H1 (cell line): ENCODE results near the gene DENND5B. TPM values are rescaled to one million over a fixed set of nuclear protein-coding genes. Genes with fewer than 3 reads are reported as not detected.

ENCODE experiments used
- ASH2L ChIP-seq: fragments of 200-600, 300-600 bp; sonication (generic); IDR thresholded peaks from one replicate; pipeline ENCODE4 v1.7.1; 2017; ENCODE audit warnings: low read length
- CBX8 ChIP-seq: fragments of 300-800, 300-1000 bp; sonication (generic); IDR thresholded peaks from 2 replicates; pipeline ENCODE4 v1.7.1; 2016; ENCODE audit warnings: low read depth, low read length, borderline replicate concordance
- EZH2 ChIP-seq: fragments of 200-600 bp; sonication (generic); IDR thresholded peaks from 2 replicates; pipeline ENCODE4 v1.7.1; 2012; ENCODE audit warnings: low read depth, mild to moderate bottlenecking, moderate library complexity, low read length, inconsistent platforms; ENCODE audit not compliant: severe bottlenecking
- HDAC2 ChIP-seq, 2 experiments: fragments of 300-600 bp in 1 of 2; sonication (generic) in 1 of 2; IDR thresholded peaks; 2 replicates each; pipeline ENCODE4 v1.6.1; 2011 to 2012; ENCODE audit warnings: low read depth in 2 of 2, low read length in 2 of 2, mild to moderate bottlenecking in 2 of 2, moderate library complexity in 2 of 2, borderline replicate concordance in 1 of 2, inconsistent platforms in 1 of 2
- HDAC6 ChIP-seq: IDR thresholded peaks from one replicate; pipeline ENCODE4 v1.7.1; 2012; ENCODE audit warnings: low read depth, mild to moderate bottlenecking, inconsistent platforms, low read length, moderate library complexity
- NANOG ChIP-seq: IDR thresholded peaks from 2 replicates; pipeline ENCODE4 v1.6.1; 2011; ENCODE audit warnings: low read length, low read depth, mild to moderate bottlenecking, inconsistent platforms; ENCODE audit not compliant: insufficient read depth, poor library complexity, severe bottlenecking
- RAD21 ChIP-seq, 2 experiments: IDR thresholded peaks in 1 of 2; conservative IDR thresholded peaks in 1 of 2; 2 replicates each; pipeline ENCODE4 v1.6.1; 2011; ENCODE audit warnings: low read depth in 2 of 2, low read length in 2 of 2, improper control_type of control experiment in 1 of 2, inconsistent platforms in 1 of 2, mild to moderate bottlenecking in 1 of 2, moderate library complexity in 1 of 2
- YY1 ChIP-seq: IDR thresholded peaks from 2 replicates; pipeline ENCODE4 v1.6.1; 2011; ENCODE audit warnings: low read depth, mild to moderate bottlenecking, low read length
- polyA plus RNA-seq, 7 experiments: library from polyadenylated mRNA; depleted of rRNA in 3 of 7; stranded (reverse) in 5 of 7; unstranded in 2 of 7; fragments of >200 nt in 5 of 7; fragments of 200-250 nt in 2 of 7; gene quantifications; 1 replicate in 5 of 7; 2 replicates in 1 of 7; 4 replicates in 1 of 7; pipeline versions ENCODE4 v1.2.1 to v1.2.3, GENCODE V29; 2011 to 2013; ENCODE audit warnings: missing spikeins in 2 of 7, mixed read lengths in 2 of 7
- total RNA-seq: library from RNA; stranded (reverse); fragmentation: NEBNext Ultra II Directional; extraction: Animal tissue kit (Norgen Biotek cat#: 25700); gene quantifications from 2 replicates; pipeline ENCODE4 v1.2.1, GENCODE V29; 2021
- TF ChIP-seq, protein P1 (sequence below): fragments of 300-600 bp; sonication (generic); IDR thresholded peaks from 2 replicates; pipeline ENCODE4 v1.7.1; 2012; ENCODE audit warnings: low read length, moderate library complexity, mild to moderate bottlenecking, inconsistent platforms; ENCODE audit not compliant: insufficient replicate concordance

DENND5B gene
- total and polyA plus RNA-seq, 2 of the 8 experiments (the other 6 are each of a cell fraction or from before 2014, with no cell fraction given) = 13.4 to 20.2 TPM

GRCh38 chr12:31342286-31342685, 248.7 kb downstream of the DENND5B start (continued):
- TF ChIP-seq, protein P1, sequence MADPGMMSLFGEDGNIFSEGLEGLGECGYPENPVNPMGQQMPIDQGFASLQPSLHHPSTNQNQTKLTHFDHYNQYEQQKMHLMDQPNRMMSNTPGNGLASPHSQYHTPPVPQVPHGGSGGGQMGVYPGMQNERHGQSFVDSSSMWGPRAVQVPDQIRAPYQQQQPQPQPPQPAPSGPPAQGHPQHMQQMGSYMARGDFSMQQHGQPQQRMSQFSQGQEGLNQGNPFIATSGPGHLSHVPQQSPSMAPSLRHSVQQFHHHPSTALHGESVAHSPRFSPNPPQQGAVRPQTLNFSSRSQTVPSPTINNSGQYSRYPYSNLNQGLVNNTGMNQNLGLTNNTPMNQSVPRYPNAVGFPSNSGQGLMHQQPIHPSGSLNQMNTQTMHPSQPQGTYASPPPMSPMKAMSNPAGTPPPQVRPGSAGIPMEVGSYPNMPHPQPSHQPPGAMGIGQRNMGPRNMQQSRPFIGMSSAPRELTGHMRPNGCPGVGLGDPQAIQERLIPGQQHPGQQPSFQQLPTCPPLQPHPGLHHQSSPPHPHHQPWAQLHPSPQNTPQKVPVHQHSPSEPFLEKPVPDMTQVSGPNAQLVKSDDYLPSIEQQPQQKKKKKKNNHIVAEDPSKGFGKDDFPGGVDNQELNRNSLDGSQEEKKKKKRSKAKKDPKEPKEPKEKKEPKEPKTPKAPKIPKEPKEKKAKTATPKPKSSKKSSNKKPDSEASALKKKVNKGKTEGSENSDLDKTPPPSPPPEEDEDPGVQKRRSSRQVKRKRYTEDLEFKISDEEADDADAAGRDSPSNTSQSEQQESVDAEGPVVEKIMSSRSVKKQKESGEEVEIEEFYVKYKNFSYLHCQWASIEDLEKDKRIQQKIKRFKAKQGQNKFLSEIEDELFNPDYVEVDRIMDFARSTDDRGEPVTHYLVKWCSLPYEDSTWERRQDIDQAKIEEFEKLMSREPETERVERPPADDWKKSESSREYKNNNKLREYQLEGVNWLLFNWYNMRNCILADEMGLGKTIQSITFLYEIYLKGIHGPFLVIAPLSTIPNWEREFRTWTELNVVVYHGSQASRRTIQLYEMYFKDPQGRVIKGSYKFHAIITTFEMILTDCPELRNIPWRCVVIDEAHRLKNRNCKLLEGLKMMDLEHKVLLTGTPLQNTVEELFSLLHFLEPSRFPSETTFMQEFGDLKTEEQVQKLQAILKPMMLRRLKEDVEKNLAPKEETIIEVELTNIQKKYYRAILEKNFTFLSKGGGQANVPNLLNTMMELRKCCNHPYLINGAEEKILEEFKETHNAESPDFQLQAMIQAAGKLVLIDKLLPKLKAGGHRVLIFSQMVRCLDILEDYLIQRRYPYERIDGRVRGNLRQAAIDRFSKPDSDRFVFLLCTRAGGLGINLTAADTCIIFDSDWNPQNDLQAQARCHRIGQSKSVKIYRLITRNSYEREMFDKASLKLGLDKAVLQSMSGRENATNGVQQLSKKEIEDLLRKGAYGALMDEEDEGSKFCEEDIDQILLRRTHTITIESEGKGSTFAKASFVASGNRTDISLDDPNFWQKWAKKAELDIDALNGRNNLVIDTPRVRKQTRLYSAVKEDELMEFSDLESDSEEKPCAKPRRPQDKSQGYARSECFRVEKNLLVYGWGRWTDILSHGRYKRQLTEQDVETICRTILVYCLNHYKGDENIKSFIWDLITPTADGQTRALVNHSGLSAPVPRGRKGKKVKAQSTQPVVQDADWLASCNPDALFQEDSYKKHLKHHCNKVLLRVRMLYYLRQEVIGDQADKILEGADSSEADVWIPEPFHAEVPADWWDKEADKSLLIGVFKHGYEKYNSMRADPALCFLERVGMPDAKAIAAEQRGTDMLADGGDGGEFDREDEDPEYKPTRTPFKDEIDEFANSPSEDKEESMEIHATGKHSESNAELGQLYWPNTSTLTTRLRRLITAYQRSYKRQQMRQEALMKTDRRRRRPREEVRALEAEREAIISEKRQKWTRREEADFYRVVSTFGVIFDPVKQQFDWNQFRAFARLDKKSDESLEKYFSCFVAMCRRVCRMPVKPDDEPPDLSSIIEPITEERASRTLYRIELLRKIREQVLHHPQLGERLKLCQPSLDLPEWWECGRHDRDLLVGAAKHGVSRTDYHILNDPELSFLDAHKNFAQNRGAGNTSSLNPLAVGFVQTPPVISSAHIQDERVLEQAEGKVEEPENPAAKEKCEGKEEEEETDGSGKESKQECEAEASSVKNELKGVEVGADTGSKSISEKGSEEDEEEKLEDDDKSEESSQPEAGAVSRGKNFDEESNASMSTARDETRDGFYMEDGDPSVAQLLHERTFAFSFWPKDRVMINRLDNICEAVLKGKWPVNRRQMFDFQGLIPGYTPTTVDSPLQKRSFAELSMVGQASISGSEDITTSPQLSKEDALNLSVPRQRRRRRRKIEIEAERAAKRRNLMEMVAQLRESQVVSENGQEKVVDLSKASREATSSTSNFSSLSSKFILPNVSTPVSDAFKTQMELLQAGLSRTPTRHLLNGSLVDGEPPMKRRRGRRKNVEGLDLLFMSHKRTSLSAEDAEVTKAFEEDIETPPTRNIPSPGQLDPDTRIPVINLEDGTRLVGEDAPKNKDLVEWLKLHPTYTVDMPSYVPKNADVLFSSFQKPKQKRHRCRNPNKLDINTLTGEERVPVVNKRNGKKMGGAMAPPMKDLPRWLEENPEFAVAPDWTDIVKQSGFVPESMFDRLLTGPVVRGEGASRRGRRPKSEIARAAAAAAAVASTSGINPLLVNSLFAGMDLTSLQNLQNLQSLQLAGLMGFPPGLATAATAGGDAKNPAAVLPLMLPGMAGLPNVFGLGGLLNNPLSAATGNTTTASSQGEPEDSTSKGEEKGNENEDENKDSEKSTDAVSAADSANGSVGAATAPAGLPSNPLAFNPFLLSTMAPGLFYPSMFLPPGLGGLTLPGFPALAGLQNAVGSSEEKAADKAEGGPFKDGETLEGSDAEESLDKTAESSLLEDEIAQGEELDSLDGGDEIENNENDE = no peak
- TF ChIP-seq HDAC6 (no peak), NANOG (no peak), EZH2 (no peak), CBX8 (no peak), HDAC2 (IDR thresholded peaks at IDR 0.05; ENCODE audit: borderline replicate concordance in 1 of 2, low read depth in 2 of 2, low read length in 2 of 2) (no peak), YY1 (no peak), ASH2L (no peak), RAD21 (IDR thresholded peaks at IDR 0.05 in 1 of 2, conservative IDR thresholded peaks at IDR 0.05 in 1 of 2; ENCODE audit: low read depth in 2 of 2, low read length in 2 of 2) (no peak)
- TF ChIP-seq, all 59 proteins: peak for 0
